ENCODE data around the gene GPC5.
"Not testable (repeated sequence)": the region's sequence is repeated elsewhere in the genome, so short reads cannot be mapped to it uniquely, and the experiment has no call there.

The GPC5 gene

DNA sequence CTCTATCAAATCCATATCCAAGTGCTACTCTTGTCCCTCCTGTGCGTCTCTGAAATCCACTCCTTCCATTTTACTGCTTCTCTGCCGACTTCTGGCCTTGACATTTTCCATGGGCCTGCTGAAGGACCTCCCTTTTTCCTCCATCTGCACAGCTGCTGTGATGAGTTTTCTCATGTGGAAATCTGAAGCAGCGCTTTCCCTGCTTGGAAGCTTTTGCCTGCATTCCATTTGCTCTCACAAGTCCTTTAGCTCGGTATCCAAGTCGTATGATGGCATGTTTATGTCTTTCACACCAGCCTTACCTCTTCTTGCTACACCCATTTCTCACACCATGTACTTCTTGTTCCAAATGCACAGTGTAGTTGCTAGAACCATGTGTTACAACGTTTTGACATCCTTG lies 328.2 kb downstream of the GPC5 start:
- no peak for DNase-seq

DNA sequence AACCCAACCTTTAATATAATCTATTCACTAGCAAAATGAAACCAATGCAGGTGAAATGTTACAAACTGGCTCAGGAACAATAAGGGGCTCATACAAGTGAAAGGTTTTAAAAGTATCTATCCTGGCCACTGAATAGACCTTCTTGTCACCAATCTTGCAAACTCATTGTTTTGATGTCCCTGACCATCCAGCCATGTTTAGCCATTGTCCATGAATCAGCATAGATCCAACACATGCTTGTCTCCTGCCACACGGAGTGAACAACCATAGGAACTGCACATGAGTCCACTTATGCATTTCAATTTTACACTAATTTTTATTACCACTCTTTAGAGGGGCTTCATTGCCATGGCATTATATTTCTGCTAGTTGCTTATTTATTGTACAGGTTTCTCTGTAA lies 331.4 kb downstream of the GPC5 start:
- DNase-seq: no peak

DNA sequence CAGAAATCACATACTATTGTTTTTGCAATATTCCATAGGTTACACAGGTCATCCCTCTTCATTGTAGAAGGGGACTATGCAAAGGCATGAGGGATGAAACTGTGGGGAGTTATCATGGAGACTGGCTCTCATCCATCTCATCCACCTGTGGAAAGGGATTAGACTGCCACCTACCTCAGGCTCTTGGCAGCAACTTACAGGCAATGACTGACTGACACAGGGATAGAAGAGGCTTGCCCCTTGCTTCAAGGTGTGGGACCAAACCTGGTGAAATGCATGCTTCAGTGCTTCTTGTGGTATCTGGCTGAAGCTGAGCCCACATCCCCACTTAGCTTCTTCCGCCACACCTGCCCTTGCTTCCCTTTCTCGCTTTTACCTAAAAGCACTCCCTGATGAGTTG lies 341.3 kb downstream of the GPC5 start:
- no peak for DNase-seq

DNA sequence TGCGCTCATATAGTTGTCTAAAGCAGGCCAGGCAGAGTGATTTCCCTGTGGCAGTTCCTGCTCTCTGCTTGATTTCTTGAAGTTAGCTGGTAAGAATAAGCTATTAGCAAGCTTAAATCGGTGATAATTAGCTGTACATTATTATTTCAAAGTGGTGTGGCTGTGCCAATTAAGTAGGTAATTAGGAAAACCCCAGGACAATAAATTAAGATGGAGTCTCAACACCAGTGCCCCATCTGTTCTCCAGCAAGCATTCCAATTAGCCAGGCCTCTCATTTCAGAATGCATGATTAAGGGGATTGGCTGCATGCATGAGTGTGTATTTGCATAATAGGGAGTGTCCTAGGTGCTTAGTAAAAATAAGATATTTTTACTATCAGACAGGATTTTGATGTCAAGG lies 342.3 kb downstream of the GPC5 start:
- no peak for DNase-seq

- no peak for DNase-seq
Observed at GRCh38 chr13:91741925-91742324, 343.5 kb downstream of the GPC5 start.

DNA sequence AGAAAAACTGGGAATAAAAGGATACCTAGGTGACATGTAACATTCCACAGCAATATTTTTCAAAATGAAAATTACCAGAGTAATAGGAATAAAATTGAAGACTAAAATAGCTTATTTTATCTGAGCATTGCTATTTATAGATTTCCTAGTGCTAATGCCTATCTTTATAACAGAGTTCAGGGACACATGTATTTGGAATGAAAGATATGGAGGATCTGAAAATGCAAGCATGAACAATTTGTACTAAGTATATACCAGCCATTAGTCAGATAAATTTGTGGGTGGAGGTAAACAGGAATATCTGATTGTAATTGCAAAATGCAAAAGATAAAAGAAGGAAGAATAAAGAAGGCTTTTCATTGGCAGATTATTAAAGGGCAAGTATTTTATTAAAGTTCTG lies 345.9 kb downstream of the GPC5 start:
- DNase-seq: no peak

DNA sequence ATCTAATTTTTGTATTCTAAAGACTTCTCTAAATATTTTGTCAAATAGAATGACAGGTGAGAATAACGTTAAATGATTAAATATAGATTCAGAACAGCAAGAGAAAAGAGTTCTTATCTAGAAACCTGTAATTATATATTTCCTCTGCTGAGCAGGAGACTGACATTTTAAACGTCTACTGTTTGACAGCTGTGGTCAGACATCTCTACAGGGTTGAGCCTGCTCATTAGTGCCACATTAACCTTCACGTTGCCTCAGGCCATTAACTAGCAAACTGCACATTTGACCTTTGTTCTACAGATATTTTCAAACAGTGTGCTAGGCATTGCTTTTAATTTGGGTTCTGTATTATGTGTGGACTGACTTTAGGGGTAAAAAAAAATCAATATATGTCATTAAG lies 347.5 kb downstream of the GPC5 start:
- DNase-seq: no peak

DNA sequence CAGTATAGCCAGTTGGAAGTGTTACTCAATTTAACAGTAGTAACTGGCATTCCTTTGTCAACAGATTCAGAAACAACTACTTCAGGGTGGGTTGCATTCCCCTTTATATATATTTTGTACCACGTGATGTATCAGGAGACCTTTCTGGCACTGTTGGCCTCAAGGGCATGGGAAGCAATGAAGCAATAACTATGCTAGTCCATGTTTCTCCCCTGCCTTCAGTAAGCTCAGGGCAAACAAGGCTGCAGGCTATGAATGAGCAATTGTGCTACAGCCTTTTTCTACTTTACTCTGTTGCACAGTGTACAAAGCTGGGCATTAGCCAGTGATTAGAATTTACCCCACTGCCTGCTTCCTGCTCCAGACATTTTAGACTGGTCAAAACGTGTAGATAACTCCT lies 348.8 kb downstream of the GPC5 start:
- no peak for DNase-seq

- DNase-seq: no peak
Observed at GRCh38 chr13:91748416-91749089, 350.1 kb downstream of the GPC5 start.

GRCh38 chr13:91758724-91759123 lies 360.3 kb downstream of the GPC5 start:
- no peak for DNase-seq

DNA sequence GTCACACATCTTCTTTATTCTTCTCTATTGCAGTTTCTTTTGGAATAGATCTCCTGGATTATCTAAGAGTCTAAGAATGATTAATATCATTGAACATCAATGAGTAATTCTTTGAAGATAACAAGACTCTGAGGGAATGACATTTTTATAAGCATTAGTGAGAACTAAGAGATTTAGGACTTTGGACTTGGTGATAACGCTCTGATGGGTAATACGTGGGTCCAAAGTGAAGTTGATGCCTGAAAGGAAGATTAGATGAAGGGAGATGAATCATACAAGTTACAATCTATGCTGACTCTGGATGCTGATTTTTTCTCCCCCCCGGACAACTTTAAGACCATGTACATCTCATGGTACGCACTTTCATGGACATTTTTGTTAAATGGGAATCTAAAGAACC lies 364.5 kb downstream of the GPC5 start:
- no peak for DNase-seq

GRCh38 chr13:91764527-91764926 lies 366.1 kb downstream of the GPC5 start:
- DNase-seq: no peak

- DNase-seq: no peak
Observed at GRCh38 chr13:91767651-91768050, 369.2 kb downstream of the GPC5 start.

DNA sequence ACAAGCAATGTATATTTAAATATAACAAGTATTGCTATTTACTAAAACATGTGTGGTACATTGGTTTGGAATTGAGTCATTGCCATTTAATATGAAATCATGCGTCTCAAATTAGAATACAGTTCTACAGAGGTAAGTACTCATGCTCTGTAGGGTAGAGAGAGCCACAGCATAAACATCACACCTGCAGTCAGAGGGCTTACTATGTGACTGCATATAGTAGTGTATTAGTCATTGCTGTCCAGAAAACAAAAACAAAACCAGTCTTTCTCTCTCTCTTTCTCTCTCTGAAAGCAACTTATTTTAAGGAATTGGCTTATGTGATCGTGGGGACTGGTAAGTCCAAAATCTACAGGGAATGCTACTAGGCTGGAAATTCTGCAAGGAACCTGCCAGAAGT lies 370.3 kb downstream of the GPC5 start:
- DNase-seq: no peak

DNA sequence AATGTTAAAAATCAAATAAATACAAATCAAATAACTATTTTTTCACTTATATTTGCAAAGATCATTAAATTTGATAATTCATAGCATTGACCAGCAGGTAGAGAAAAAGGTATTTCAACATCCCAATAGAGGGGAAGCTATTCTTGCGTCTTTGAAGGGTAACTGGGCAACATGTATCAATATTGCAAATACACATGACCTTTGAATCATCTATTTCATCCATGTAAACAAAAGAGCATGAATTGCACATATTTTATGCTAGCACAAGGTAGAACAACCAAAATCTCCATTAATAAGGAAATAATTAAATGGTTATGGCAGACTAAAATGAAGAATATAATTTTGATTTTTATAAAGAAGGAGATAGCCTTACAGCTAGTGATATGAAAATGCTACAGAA lies 372.8 kb downstream of the GPC5 start:
- no peak for DNase-seq

DNA sequence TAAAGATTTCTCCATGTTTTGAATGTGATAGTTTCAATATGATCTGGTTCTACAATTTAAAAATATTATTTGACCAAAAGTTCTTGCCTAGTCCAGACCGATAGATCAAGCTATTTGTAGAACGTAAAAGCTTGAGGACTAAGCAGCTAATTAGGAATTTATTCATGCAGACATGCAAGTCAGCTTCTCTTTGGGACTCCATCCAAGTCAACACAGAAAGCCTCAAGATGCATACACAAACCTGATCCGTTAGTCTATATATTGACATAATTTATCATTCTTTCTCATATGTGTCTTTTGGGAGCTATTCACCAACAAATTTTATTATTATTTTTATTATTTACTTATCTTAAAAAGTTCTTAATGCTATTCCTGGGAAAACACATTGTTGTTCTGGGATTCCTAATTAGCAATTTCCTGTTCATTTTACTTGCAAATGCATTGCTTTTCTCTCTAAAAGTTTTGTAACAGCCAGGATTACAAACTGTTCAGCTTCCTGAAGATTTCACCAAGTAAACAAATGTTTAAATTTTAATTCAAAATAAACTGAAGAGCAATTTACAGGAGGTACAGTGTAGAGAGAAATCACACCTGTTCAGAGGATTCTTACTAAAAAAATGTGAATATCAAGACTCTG lies 375.3 kb downstream of the GPC5 start:
- no peak for DNase-seq

DNA sequence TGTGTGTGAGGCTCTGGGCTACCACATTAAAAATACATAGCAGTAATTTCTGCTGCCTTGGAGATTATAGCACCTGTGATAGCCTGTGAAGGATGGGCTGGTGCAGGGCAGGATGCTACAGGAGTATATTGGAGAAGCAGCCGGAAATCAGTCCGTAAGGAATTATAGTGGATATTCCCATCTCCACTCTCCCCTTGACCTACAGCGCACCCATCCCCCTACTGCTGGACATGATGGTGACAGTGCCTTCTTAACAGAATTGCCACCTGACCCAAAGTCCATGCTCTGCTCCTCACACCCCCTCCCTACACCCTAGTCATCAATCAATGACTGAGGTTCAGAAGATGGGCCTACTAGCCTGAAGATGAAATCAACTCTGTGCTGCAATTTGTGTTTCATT lies 376.0 kb downstream of the GPC5 start:
- no peak for DNase-seq

DNA sequence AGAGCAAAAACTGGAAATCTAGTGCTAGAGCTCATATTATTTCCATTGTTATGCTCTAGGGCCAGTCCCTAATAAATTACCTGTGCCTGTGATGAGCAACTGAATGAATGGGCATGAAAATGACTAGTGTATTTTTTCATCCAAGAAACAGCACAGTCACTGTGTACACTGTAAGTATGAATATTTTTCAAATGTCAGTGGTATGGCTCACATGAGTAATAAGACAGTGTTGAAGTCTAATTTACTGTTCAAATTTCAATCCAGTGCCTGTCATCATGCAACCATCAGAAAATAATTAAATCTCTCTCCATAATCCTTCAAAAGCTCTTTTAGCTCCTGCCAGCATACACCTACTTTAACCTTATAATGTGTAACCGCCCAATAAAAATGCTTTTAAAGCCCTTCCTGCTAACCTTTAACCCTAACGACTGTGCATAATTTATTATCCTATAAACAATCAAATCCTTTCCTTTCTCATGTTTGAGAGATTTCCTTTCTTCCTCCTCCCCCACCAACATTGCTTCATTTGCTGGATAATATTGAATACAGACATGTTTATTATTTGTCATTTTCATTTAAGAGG lies 378.3 kb downstream of the GPC5 start:
- DNase-seq: no peak

- no peak for DNase-seq
Observed at GRCh38 chr13:91778123-91778522, 379.7 kb downstream of the GPC5 start.

GRCh38 chr13:91781982-91782691 lies 383.7 kb downstream of the GPC5 start:
- not testable (repeated sequence) for DNase-seq

- no peak for DNase-seq
Observed at GRCh38 chr13:91785431-91786119, 387.2 kb downstream of the GPC5 start.

GRCh38 chr13:91792054-91792453 lies 393.6 kb downstream of the GPC5 start:
- no peak for DNase-seq

GRCh38 chr13:91797567-91797966 lies 399.1 kb downstream of the GPC5 start:
- DNase-seq: no peak

All from CD4-positive, alpha-beta T cell treated with Interferon gamma for 1 hour (primary cell).